IPS-NIHi7 (cell line): ENCODE results near the gene BRIP1.
"Not testable (repeated sequence)": the region's sequence is repeated elsewhere in the genome, so short reads cannot be mapped to it uniquely, and the experiment has no call there.

Source experiments
- DNase-seq: peaks from one replicate; pipeline ENCODE4 v3.0.0; 2012; ENCODE audit warnings: mixed read lengths; ENCODE audit errors: extremely low spot score

Gene BRIP1

DNA sequence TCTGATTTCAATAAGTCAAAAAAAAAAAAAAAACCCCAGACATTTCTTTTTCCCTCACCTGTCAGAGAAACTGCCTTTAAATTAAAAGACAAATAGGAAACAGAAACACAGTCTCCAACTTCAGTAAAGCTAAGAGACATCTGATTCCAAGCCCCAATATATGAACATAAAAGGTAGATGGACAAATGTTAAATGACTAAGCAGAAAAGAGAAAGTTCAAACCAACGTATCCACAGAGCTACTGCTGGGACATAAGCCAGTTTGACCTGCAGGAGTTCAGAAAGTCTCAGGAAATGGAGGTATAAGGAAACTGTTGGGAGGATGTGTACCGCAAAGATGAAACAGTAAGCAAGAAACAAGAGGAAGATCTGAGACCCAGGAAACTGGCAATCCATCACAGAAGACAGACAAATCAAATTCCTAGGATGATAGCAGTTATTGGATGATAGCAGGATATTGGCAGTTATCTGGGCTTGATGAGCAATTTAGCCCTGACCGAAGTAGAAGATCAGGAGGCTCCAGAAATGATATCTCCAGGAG, 135.0 kb downstream of the BRIP1 start:
- no peak for DNase-seq

DNA sequence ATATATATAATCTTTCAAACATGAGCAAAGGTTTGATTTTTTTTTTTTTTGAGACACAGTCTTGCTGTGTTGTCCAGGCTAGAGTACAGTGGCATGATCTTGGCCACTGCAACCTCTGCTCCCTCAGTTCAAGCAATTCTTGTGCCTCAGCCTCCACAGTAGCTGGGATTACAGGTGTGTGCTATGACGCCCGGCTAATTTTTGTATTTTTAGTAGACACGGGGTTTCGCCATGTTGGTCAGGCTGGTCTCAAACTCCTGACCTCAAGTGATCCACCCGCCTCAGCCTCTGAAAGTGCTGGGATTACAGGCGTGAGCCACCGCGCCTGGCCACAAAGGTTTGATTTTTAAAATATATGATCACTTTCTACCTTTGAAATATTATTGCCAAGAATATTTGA, 135.5 kb downstream of the BRIP1 start:
- DNase-seq = not testable (repeated sequence)

DNA sequence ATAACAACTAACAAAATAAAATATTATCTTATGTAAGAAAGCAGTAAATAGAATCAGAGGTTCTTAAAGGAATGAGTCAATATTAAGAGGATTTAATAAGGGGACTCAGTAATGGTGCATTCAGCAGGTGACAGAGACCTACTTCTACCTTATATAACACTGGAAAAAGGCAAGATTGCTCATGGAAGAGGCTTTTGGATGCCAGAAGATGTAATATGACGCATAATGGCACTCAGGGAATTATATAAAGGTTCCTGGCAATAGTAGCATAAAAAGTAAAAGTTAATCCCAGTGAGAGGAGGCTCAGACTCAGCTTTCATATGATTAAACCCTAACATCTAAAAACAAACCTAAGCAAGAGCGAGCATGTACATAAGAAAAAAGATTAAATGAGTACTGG, 136.4 kb downstream of the BRIP1 start:
- DNase-seq = no peak

DNA sequence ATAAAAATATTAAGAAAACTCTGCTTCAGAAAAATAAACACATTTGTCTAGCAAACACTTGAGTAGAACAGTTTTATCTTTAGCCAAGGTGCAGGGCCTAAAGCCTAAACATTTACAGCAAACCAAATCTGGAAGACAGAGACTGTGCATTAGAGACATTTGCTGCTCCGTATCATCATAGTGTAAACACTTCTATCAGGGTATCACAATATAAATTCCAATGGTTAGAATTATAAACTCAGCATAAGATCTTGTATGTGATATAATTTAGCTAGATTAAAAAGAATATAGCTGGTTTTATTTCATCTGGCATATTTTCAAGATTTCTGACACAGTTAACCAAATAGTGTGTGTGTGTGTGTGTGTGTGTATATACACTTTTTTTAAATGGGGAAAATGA, 138.6 kb downstream of the BRIP1 start:
- DNase-seq = no peak

DNA sequence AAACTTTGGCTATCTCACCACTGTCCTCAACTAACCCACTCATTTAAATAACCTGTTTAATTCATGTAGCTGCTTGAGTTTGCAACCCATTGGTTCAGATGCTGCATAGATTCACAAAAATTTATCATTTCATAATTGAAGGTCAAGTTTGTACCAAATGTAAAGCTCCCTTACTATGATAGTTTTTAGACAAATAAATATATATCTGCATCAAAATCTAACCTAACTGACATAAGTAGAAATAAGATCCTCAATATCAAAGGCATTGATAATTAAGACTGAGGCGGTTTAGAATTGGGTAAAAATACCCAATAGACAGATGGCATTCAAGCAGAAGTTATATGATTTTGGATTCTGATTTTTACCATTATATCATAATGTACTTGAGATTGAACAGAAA, 139.4 kb downstream of the BRIP1 start:
- DNase-seq = no peak

DNA sequence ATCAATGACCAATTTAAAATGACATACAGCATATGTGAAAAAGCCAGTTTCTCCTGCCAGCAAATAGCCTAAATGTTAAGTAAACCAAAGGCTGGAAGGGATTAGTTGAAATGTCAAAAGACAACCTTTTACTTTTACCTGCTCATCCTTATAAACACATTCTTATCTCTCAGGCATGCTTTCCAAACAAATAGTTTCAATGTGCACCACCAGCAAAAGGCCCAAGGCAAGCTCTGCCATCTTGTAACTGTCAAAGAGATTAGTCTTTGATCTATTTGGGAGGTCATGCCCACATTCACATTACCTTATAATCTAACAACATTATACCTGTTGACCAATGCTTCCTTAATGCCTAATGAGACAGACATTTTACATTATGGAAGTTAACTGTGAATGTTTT, 140.1 kb downstream of the BRIP1 start:
- DNase-seq = no peak

DNA sequence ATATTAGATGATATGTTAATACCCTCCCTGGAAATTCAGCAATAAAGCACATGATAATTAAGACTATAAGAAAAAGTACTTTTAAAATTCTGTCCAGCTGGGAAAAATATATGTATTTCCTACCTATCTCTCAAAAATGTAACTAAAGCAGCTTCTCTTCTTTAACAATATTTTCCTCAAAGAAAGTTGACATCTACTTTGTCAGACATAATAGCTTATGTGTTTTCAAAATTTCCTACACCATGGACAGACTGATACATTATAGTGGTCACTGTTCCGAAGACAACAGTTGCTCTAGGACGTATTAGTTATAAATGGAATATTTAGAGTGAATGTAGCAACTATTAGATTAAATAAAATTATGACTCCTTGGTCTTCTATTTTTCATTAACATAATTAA, 140.9 kb downstream of the BRIP1 start:
- DNase-seq = no peak

DNA sequence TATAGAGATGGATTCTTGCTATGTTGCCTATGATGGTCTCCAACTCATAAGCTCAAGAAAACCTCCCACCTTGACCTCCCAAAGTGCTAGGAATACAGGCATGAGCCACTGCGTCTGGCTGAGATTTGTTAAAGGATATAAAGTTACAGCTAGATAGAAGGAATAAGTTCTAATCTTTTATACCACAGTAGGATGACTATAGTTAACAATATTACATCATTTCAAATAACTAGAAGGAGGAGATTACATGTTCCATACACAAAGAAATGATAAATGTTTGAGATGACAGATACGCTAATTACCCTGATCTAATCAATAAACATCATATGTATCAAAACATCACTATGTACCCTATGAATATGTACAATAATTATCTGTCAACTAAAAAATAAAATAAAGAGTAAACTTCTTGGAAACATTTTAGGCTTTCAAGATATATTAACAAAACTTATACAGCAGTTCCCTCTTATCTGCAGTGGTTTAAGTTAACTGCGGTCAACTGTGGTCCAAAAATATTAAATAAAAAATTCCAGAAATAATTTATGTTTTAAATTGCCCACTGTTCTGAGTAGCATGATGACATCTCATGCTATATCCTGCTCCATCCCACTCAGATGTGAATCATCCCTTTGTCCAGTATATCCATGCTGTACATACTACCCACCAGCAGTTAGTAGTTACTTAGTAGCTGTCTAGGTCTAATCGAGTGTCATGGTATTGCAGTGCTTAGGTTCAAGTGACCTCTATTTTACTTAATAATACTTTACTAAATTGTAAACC, 143.1 kb downstream of the BRIP1 start:
- no peak for DNase-seq

DNA sequence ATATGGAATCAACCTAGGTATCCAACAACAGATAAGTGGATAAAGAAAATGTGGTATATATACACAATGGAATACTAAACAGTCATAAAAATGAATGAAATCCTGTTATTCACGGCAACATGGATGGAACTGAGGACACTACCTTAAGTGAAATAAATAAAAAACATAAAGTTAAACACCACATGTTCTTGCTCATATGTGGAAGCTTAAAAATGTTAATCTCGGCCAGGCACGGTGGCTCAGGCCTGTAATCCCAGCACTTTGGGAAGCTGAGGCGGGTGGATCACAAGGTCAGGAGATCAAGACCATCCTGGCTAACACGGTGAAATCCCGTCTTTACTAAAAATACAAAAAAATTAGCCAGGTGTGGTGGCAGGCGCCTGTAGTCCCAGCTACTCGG, 144.1 kb downstream of the BRIP1 start:
- DNase-seq = not testable (repeated sequence)

DNA sequence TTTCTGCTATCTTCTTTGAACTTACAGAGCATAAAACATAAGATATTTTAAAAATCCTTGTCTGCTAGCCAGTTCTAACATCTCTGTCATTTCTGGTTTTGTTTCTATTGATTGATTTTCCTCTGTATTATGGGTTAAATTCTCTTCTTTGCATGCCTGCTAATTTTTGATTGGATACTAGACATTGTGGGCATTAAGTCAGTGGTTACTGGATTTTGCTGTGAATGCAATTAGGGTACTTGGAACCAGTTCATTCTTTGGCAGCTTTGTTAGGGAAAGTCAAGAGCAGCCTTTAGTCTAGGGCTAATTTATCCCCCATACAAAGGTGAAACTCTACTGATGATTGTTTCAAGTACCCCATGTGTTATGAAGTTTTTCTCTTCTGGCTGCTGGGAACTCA, 145.3 kb downstream of the BRIP1 start:
- DNase-seq = no peak

DNA sequence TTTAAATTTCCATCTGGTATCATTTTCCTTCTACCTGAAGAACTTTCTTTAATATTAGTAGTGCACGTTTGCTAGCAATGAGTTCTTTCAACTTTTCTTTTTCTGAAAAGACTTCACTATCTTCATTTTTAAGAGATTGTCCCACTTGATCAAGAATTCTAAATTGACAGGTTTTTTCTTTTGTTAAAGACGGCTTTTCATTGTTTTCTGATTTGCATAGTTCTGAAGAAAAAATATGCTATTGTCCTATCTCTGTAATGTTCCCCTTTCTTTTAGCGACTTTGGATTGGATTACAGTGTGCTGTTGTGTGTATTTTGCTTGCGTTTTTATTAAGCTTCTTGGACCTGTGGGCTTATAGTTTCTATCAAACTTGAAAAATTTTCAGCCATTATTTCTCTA, 146.0 kb downstream of the BRIP1 start:
- no peak for DNase-seq

DNA sequence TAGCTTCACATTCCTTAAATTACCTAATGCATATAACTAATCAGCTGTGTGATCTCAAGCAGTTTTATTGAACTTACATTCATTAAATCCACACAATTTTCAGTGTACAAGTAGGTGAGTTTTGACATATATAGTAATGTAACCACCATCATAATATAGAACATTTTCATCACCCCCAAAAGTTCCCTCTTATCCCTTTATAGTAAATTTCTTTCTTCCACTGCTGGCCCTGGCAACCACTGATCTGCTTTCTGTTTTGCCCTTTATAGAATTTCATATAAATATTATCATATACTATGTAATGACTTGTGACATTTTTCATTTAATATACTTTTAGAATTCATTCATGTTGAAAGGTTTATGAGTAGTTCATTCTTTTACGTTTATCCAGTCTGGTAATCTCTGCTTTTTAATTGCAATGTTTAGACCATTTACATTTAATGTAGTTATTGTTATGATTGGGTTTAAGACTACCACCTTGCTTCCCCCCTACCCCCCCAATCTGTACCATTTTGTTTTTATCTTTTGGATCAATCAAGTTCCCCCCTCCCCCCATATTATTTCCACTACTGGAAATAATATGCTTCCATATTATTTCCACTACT, 147.0 kb downstream of the BRIP1 start:
- DNase-seq = no peak

DNA sequence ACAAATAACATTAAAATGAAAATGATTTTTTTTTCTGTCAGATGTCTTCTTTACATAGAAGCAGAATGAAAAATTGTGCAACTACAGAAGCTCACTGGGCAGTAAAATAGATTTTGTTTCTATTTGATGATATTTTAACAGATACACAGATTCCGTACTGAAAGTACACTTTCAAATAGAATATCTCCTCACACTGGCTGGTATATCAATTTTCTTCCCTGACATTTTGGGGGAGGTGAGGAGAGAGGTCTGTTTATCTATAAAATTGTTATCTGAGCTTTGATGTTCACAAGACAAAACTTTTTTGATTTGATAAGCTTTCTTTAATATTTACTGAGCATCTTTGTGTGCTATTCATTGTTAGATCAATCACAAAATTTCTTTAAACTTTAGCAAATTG, 148.0 kb downstream of the BRIP1 start:
- no peak for DNase-seq

DNA sequence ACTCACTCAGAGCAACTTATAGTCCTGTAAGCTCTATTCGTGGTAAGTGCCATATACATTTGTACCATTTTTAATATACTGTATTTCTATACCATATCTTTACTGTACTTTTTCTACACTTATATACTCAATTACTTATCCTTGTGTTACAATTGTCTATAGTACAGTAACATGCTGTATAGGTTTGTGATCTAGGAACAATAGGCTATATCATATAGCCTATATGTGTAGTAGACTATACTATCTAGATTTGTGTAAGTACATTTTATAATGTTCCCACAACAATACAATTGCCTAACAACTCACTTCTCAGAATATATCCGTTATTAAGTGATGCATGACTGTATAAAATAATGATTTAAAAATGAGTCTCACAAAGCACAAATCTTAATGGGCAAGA, 149.0 kb downstream of the BRIP1 start:
- no peak for DNase-seq

DNA sequence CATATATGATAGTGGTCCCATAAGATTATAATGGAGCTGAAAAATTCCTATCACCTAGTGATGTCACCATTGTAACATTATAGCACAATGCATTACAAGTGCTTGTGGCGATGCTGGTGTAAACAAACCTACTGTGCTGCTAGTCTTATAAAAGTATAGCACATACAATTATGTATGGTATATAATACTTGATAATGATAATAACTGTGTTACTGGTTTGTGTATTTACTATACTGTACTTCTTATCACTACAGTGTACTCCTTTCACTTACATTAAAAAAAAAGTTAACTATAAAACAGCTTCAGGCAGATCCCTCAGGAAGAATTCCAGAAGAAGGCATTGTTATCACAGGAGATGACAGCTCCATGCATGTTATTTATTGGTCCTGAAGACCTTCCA, 150.3 kb downstream of the BRIP1 start:
- DNase-seq = no peak

DNA sequence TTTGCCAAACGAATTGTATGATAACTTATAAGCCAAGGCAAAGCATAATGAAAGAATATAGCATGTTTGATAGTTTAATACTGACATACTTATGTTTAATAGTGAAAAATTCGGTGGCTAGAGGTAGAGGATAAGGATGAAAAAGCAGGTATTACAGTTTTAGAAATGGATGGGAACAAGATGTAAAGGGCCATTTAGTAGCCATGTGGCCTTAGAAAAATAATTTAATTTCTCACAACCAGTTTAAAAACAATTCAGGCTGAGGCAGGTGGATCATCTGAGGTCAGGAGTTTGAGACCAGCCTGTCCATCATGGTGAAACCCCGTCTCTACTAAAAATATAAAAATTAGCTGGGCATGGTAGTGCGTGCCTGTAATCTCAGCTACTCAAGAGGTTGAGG, 152.8 kb downstream of the BRIP1 start:
- no peak for DNase-seq

DNA sequence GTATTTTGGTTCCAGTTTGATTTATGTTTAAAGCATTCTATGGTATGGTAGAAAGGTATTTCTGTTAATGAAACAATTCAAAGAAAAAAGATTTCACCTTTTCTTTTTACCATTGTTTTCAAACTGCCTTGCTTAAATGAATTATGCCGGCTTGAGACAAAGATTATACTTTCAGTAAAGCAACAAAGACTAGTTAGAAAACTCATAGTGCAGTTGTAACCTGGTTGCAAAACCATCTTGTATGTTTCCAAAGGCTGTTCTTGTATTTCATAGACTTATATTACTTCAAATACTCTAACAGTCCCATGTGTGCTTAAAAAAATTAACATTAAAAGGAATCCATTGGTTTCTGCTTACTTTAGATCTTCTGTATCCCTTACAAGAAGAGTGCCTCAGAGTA, 153.8 kb downstream of the BRIP1 start:
- no peak for DNase-seq

DNA sequence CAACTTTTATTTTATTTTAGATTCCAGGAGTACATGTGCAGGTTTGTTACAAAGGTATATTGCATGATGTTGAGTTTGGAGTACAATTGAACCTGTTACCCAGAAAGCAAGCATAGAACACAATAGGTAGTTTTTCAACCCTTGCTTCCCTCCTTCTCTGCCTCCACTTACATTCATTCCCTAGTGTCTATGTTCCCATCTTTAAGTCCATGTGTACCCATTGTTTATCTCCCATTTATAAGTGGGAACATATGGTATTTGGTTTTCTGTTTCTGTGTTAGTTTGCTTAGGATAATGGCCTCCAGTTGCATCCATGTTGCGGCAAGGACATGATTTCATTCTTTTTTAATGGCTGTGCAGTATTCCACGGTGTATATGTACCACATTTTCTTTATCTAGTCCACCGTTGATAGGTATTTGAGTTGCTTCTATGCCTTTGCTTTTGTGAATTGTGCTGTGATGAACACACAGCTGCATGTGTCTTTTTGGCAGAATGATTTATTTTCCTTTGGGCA, 158.3 kb downstream of the BRIP1 start:
- DNase-seq = no peak

DNA sequence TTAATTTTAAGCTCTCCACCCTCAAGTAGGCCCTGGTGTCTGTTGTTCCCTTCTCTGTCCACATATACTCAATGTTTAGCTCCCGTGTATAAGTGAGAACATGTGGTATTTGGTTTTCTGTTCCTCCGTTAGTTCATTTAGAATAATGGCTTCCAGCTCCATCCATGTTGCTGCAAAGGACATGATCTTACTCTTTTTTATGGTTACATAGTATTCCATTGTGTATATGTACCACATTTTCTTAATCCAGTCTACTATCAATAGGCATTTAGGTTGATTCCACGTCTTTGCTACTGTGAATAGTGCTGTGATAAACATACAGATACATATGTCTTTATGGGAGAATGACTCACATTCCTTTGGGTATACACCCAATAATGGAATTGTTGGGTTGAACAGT, 160.9 kb downstream of the BRIP1 start:
- DNase-seq = no peak

DNA sequence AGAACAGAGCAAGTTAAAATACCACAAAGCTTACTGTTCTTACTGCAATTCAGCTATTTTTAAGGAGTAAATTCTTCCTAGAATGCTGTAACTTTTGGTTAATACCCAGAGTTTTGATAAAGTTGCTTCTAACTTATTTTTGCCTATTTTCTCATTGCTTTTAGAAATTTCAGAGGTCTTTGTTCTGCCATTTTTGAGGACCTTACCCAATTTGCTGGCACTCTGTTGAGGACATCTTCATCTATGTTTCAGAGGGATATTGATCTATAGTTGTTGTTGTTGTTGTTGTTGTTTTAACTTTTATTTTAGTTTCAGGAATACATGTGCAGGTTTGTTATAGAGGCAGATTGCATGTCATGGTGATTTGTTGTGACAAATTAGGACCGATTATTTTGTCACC, 161.3 kb downstream of the BRIP1 start:
- no peak for DNase-seq

DNA sequence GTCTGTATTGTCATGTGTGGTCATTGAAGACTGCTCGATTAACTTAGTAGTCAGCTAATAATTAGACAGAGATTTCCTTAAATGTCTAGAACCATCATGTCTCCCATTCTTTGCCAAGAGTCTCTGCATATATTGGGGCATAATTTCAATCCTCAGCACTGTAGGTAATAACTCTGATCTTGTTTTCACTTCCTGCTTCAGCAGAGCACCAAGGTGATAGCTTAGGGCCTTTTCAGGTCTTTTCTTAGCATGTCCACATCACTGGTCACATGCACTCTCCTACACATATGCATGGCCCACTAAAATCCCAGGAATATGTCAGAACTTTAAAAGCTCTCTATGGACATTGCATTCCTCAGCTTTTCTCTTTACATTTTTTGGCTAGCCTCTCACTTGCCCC, 162.0 kb downstream of the BRIP1 start:
- no peak for DNase-seq

DNA sequence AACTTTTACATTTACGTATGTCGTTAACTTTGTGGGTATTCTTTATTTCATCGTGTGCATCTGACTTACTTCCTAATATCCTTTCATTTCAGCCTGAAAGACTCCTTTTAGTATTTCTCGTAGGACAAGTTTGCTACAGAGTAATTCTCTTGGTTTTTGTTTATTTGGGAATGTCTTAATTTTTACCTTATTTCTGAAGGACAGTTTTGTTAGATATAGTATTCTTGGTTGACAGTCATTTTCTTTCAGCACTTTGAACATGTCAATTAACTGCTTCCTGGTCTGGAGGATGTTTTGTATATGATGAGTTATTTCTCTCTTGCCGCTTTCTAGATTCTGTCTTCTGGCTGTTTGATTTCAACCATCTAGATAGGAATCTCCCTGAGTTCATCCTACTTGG, 163.1 kb downstream of the BRIP1 start:
- no peak for DNase-seq

DNA sequence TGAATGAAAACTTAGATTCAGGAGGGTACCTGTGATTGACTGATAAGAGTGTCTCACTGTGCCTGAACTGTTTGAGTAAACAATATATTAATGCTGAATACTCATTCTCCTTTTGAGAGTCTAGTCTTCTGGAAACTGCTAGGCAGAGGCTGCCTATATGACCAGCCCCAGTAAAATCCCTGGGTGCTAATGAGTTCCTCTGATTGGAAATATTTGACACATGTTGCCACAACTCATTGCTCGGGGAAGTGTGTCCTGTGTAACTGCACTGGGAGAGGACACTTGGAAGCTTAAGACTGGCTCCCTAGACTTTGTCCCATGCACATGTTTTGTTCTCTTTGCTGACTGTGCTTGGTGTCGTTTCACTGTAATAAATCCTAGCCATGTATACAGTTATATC, 163.6 kb downstream of the BRIP1 start:
- DNase-seq = no peak
